ENCODE results near the gene MON1B. TPM values are rescaled to one million over a fixed set of nuclear protein-coding genes. Genes with fewer than 3 reads are reported as not detected.
"Not testable (repeated sequence)": the region's sequence is repeated elsewhere in the genome, so short reads cannot be mapped to it uniquely, and the experiment has no call there.

Gene MON1B
- total RNA-seq: 43.9 TPM
- long read RNA-seq, full-length matches to known transcripts: 41 of 73 reads
- long read RNA-seq, partial matches to known transcripts: 22 of 73 reads
- long read RNA-seq, other reads (novel, unspliced or antisense): 10 of 73 reads

DNA sequence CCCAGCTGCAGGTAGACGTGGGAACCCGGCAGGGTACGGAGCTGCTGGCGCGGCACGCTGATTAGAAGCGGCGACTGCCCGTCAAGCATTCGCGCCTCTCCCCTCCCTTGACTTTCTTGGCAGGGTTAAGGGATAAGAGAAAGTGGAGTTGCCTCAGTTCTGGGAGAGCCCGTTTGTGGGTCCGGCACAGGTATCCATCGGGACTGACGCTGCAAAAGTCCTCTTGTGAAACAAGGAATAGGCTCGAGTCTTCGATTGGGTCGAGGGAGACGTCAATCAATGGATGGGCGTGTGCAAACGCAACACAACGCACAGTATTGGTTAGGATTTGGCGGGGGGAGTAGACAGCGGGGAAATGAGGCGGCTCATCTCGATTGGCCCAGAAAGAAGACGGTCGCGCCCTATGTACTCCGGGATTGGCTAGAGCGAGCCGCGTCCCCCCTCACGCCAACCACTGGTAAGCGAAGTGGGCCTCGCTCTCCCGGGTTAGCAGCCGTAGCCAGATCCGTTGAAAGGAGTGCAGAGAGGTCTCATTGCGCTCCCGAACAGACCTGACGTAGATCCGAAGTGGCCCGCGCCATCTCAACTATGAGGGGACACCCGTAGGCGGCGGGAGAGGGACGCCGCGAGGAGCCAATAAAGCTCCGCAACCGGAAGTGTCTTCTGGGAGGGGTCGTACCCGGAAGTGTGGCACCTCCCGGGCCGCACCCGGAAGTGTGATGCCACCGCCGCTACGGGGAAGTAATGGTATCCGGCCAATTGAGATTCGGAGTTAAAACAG is at the start of gene MON1B:
TSS of gene MON1B (plus strand) at position 713 of the 781 bp plus-strand sequence. CDS start 296 bp downstream, outside the sequence.
- DNase-seq (ENCODE audit: low spot score): peak; percentile 98

DNA sequence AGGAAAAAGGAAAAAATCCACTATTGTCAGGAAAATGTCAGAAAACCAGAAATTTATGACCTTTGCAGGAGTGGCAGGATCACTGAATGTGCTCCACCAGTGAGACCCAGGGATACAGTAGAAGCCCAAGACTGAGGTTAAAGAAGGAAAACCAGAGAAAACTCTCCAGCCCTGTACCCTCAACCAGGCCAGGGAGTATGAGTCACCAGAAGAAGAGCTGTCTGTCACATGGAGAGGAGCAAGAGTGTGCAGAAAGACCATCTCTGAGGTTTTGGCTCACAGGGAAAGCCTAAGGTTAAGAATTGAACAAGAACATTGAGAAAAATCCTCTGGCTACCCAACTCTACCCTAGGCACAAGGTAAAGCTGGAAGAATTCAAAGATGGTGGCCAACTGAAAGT is 47.6 kb upstream of the MON1B start:
- no peak for DNase-seq (ENCODE audit: low spot score)

- no peak for DNase-seq (ENCODE audit: low spot score)
Measured at GRCh38 chr16:77148121-77148520, 42.9 kb upstream of the MON1B start.

- DNase-seq (ENCODE audit: low spot score): no peak
Measured at GRCh38 chr16:77157346-77158058, 33.5 kb upstream of the MON1B start.

GRCh38 chr16:77158293-77158692 is 32.7 kb upstream of the MON1B start:
- DNase-seq (ENCODE audit: low spot score): no peak

DNA sequence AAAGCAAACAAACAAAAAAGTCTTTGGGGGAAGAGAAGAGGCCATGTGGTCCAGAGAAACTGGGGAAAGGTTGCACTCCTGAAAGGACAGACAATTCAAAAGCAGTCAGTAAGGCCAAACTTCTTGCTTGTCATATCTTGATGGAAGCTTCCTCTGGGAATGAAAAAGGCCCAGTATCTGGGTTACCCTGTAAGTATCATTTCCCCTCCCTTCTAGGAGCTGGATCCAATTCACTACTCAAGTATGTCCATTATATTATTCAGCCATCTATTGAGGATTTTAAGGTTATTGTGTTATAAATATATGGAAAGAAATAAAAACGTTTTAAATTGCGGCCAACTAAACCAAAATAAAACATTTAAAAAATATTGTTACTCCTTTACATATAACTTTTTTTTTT is 26.0 kb upstream of the MON1B start:
- no peak for DNase-seq (ENCODE audit: low spot score)

- not testable (repeated sequence) for DNase-seq (ENCODE audit: low spot score)
Measured at GRCh38 chr16:77165536-77166236, 25.3 kb upstream of the MON1B start.

- no peak for DNase-seq (ENCODE audit: low spot score)
Measured at GRCh38 chr16:77166726-77167125, 24.3 kb upstream of the MON1B start.

DNA sequence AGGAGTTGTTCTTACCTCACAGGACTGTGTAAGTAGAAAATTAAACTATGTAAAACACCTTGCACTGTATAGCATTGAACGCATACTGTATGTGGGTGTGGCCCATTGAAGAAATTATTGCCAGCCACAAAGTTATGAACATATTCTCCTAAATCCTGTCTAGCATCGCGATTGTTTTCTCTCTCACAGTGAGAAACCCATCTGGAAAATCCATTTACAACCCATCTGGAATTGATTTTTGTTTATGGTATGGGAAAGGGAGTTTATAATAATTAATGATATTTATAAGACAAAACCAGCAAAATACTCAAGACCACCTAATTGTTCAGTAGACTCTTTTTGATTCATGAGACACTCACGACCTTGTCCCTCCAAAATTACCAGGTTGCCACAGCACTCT is 22.1 kb upstream of the MON1B start:
- DNase-seq (ENCODE audit: low spot score): no peak

- DNase-seq (ENCODE audit: low spot score): no peak
Measured at GRCh38 chr16:77169650-77170236, 21.2 kb upstream of the MON1B start.

- no peak for DNase-seq (ENCODE audit: low spot score)
Measured at GRCh38 chr16:77170805-77171204, 20.2 kb upstream of the MON1B start.

- no peak for DNase-seq (ENCODE audit: low spot score)
Measured at GRCh38 chr16:77171745-77172635, 19.0 kb upstream of the MON1B start.

GRCh38 chr16:77172951-77173350 is 18.0 kb upstream of the MON1B start:
- DNase-seq (ENCODE audit: low spot score): no peak

- DNase-seq (ENCODE audit: low spot score): no peak
Measured at GRCh38 chr16:77183137-77183536, 7.9 kb upstream of the MON1B start.

DNA sequence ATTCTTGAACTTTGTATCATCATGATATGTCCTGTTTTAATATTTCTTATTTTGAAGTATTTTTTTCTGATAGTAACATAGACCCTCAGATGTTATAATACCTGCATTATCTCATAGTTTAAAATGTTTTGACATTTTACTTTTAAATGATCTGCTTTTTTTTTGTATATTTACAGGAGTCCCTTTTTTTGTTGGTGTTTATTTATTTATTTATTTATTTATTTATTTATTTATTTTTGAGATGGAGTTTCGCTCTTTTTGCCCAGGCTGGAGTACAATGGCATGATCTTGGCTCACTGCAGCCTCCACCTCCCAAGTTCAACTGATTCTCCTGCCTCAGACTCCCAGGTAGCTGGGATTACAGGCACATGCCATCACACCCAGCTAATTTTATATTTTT is 4.7 kb upstream of the MON1B start:
- DNase-seq (ENCODE audit: low spot score): not testable (repeated sequence)

DNA sequence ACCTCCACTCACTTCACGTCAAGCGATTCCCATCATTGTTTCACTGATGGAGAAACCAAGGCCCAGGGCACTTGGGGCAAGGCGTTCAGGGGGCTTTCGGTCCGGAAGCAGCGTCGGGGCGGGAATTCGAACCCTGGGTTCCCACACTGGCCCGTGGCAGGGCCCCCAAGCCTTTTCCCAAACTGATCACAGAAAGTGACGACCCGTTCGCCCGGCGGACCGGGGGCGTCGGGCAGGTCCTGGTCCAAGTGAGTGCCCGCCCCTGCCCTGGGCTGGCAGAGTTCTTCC is 856 bp upstream of the MON1B start:
- no peak for DNase-seq (ENCODE audit: low spot score)

- DNase-seq (ENCODE audit: low spot score): no peak
Measured at GRCh38 chr16:77191259-77191969, 424 bp downstream of the MON1B start.

DNA sequence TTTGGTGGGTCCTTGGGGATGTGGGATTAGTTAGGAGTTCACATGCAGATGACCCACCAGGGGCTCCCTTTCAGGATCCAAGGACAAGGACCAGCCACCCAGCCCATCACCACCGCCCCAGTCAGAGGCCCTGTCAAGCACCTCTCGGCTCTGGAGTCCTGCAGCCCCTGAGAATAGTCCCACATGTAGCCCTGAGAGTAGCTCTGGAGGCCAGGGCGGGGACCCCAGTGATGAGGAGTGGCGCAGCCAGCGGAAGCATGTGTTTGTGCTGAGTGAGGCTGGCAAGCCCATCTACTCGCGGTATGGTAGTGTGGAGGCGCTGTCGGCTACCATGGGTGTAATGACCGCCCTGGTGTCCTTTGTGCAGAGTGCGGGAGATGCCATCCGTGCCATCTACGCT is 2.4 kb downstream of the MON1B start:
- DNase-seq (ENCODE audit: low spot score): no peak

DNA sequence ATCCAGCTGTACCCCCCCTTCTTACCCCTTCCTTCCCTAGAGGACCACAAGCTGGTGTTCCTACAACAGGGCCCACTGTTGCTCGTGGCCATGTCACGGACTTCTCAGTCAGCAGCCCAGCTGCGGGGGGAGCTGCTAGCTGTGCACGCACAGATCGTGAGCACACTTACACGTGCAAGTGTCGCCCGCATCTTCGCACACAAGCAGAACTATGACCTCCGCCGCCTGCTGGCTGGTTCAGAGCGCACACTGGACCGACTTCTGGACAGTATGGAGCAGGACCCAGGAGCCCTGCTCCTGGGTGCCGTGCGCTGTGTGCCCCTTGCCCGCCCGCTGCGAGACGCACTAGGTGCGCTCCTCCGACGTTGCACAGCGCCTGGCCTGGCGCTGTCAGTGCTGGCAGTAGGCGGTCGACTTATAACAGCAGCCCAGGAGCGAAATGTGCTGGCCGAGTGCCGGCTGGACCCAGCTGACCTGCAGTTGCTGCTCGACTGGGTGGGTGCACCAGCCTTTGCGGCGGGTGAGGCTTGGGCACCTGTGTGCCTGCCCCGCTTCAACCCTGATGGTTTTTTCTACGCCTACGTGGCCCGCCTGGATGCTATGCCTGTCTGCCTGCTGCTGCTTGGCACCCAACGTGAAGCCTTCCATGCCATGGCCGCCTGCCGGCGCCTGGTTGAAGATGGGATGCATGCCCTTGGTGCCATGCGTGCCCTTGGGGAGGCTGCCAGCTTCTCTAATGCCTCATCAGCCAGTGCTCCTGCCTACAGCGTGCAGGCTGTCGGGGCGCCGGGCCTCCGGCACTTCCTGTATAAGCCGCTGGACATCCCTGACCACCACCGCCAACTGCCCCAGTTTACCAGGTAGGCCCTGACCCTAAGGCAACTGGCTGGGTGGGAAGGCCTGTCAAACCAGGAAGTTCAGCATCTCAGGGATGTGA is 3.6 kb downstream of the MON1B start:
- no peak for DNase-seq (ENCODE audit: low spot score)
